ENCODE data around the gene CCDC201.
"Not testable (repeated sequence)": the region's sequence is repeated elsewhere in the genome, so short reads cannot be mapped to it uniquely, and the experiment has no call there.

CCDC201 gene

GRCh38 chr7:45872116-45873034, 507 bp downstream of the CCDC201 start:
- no peak for DNase-seq

GRCh38 chr7:45869426-45869825, 3.5 kb downstream of the CCDC201 start:
- no peak for DNase-seq

- no peak for DNase-seq
Observed at GRCh38 chr7:45867471-45867870, 5.4 kb downstream of the CCDC201 start.

- DNase-seq = no peak
Observed at GRCh38 chr7:45865594-45866410, 7.1 kb downstream of the CCDC201 start.

- DNase-seq = no peak
Observed at GRCh38 chr7:45863715-45864114, 9.2 kb downstream of the CCDC201 start.

GRCh38 chr7:45856888-45857287, 16.0 kb downstream of the CCDC201 start:
- DNase-seq = not testable (repeated sequence)

GRCh38 chr7:45855680-45856079, 17.2 kb downstream of the CCDC201 start:
- peak; percentile 12 for DNase-seq

GRCh38 chr7:45853491-45853890, 19.4 kb downstream of the CCDC201 start:
- not testable (repeated sequence) for DNase-seq

GRCh38 chr7:45852984-45853383, 19.9 kb downstream of the CCDC201 start:
- DNase-seq = not testable (repeated sequence)

- DNase-seq = not testable (repeated sequence)
Observed at GRCh38 chr7:45848734-45849133, 24.1 kb downstream of the CCDC201 start.

- DNase-seq = not testable (repeated sequence)
Observed at GRCh38 chr7:45846536-45846935, 26.3 kb downstream of the CCDC201 start.

- DNase-seq = peak; percentile 47
Observed at GRCh38 chr7:45841926-45842717, 30.8 kb downstream of the CCDC201 start.

GRCh38 chr7:45838852-45839251, 34.0 kb downstream of the CCDC201 start:
- DNase-seq = not testable (repeated sequence)

GRCh38 chr7:45832433-45833177, 40.3 kb downstream of the CCDC201 start:
- DNase-seq = not testable (repeated sequence)

- not testable (repeated sequence) for DNase-seq
Observed at GRCh38 chr7:45829846-45830245, 43.0 kb downstream of the CCDC201 start.

GRCh38 chr7:45827731-45828130, 45.2 kb downstream of the CCDC201 start:
- not testable (repeated sequence) for DNase-seq

GRCh38 chr7:45826550-45826949, 46.3 kb downstream of the CCDC201 start:
- DNase-seq = not testable (repeated sequence)

GRCh38 chr7:45818763-45819162, 54.1 kb downstream of the CCDC201 start:
- not testable (repeated sequence) for DNase-seq

- not testable (repeated sequence) for DNase-seq
Observed at GRCh38 chr7:45817913-45818312, 55.0 kb downstream of the CCDC201 start.

GRCh38 chr7:45817016-45817415, 55.9 kb downstream of the CCDC201 start:
- DNase-seq = not testable (repeated sequence)

- not testable (repeated sequence) for DNase-seq
Observed at GRCh38 chr7:45814216-45815118, 58.4 kb downstream of the CCDC201 start.

Measured in NCI-H2029 (cell line).